ENCODE results near the gene GCN1. TPM values are rescaled to one million over a fixed set of nuclear protein-coding genes. Genes with fewer than 3 reads are reported as not detected.

The GCN1 gene
- total and polyA plus RNA-seq, 2 of the 8 experiments (the other 6 are each of a cell fraction or from before 2014, with no cell fraction given): 61.4 to 133 TPM

GRCh38 chr12:120125029-120125428 is 69.5 kb downstream of the GCN1 start:
- Histone ChIP-seq H4K20me1 (replicated peaks in 1 of 2; ENCODE audit: control insufficient read depth in 1 of 2, insufficient read depth in 2 of 2, low read length in 2 of 2) (peaks cover 0 to 2% of the 10 kb centered on the region in 2 experiments), H2BK15ac (ENCODE audit: low read length) (no peak overlapping the region), H2AK5ac (ENCODE audit: low read depth, low read length) (no peak overlapping the region), H2BK120ac (replicated peaks; ENCODE audit: low read depth, low read length) (no peak overlapping the region), H2BK5ac (ENCODE audit: low read depth, low read length) (no peak overlapping the region), H3K4me1 (replicated peaks in 1 of 4; ENCODE audit: control insufficient read depth in 3 of 4, insufficient read depth in 4 of 4, low read length in 3 of 4) (peaks cover 0 to 2% (median under 1%) of the 10 kb centered on the region in 4 experiments; a peak in 1 of 7 replicates), H3K23me2 (ENCODE audit: low read depth, low read length) (no peaks in the 10 kb centered on the region), H3K9ac (replicated peaks in 1 of 4; ENCODE audit: extremely low read depth in 1 of 4, low read depth in 3 of 4, low read length in 3 of 4) (no peak overlapping the region), H3K9me3 (ENCODE audit: insufficient read depth in 2 of 2, low read depth in 1 of 2, low read length in 1 of 2) (no peaks in the 10 kb centered on the region), H3K27me3 (replicated peaks in 1 of 4; ENCODE audit: control insufficient read depth in 3 of 4, extremely low read depth in 1 of 4, insufficient read depth in 3 of 4, low read length in 3 of 4) (no peaks in the 10 kb centered on the region; a peak in 1 of 7 replicates), H4K91ac (replicated peaks; ENCODE audit: insufficient read length, low read length) (no peak overlapping the region), H3K4ac (replicated peaks; ENCODE audit: insufficient read length, low read depth, low read length) (no peak overlapping the region), H2BK20ac (ENCODE audit: low read length) (no peak overlapping the region), H3K27ac (ENCODE audit: low read depth, low read length) (no peak overlapping the region), H3K56ac (replicated peaks; ENCODE audit: insufficient read length, low read depth, low read length) (no peak overlapping the region), H3K23ac (ENCODE audit: insufficient read length) (no peak overlapping the region), H3K4me3 (ENCODE audit: extremely low read depth in 1 of 4, insufficient read depth in 2 of 4, low read depth in 3 of 4, low read length in 4 of 4) (no peak overlapping the region), H3K36me3 (ENCODE audit: control insufficient read depth in 2 of 4, insufficient read depth in 4 of 4, low read length in 3 of 4) (peaks cover 17 to 36% (median 29%) of the 10 kb centered on the region in 4 experiments), H3K79me1 (ENCODE audit: low read depth, low read length) (no peaks in the 10 kb centered on the region), H3K79me2 (ENCODE audit: control insufficient read depth in 1 of 2, insufficient read depth in 2 of 2, low read length in 2 of 2) (no peaks in the 10 kb centered on the region), H3K4me2 (ENCODE audit: insufficient read depth in 1 of 2, low read depth in 2 of 2, low read length in 2 of 2) (no peak overlapping the region), H4K5ac (ENCODE audit: insufficient read length, low read depth, low read length) (no peak overlapping the region), H2AFZ (ENCODE audit: low read length) (no peak overlapping the region), H2BK12ac (ENCODE audit: low read depth, low read length) (no peak overlapping the region), H3K14ac (ENCODE audit: insufficient read length) (no peak overlapping the region), H4K8ac (ENCODE audit: extremely low read depth, insufficient read depth, low read length) (no peak overlapping the region), H3K18ac (ENCODE audit: extremely low read depth, low read length) (no peak overlapping the region)
- FAIRE-seq: no peak
- ChIA-PET POLR2A (ENCODE audit: partially characterized antibody) (interaction anchor here (0.8 to 16.6 kb wide), 12 partner anchors 9 to 168 kb away, joined by 3 to 266 read pairs (median 7); partner anchors contain the start of genes GCN1, RAB35, RNU4-1 and RNU4-2), CTCF (ENCODE audit: partially characterized antibody) (interaction anchor here (1.2 to 1.5 kb wide), 4 partner anchors 10 to 43 kb away, joined by 3 read pairs; no protein-coding TSS in a partner anchor)
- WGBS, 2 experiments (ENCODE audit: extremely low coverage in 1 of 2, insufficient coverage in 1 of 2, insufficient read length in 1 of 2, insufficient replicate concordance in 2 of 2, low coverage in 1 of 2, low lambda C conversion rate in 2 of 2, missing lambda C conversion rate in 1 of 2): 86% methylated on average over 4 of the region's 4 CpGs; no CpG with 5 or more reads in 1 of the 2 experiments
- DNase-seq (ENCODE audit: low read depth in 1 of 2, low spot score in 2 of 2): no peak
- TF ChIP-seq CEBPB (IDR thresholded peaks at IDR 0.05; ENCODE audit: low read depth, low read length): no peak
- no peak for TF ChIP-seq ATF3 (IDR thresholded peaks at IDR 0.05; ENCODE audit: insufficient read depth, low read depth, low read length)
- TF ChIP-seq EZH2 (IDR thresholded peaks at IDR 0.05; ENCODE audit: low read depth, low read length, severe bottlenecking): no peak
- no peak for TF ChIP-seq YY1 (IDR thresholded peaks at IDR 0.05; ENCODE audit: low read depth, low read length)
- TF ChIP-seq SIRT6 (IDR thresholded peaks at IDR 0.05; ENCODE audit: low read length): no peak
- no peak for TF ChIP-seq TBP (IDR thresholded peaks at IDR 0.05; ENCODE audit: low read depth, low read length)
- no peak for TF ChIP-seq POU5F1 (IDR thresholded peaks at IDR 0.05; ENCODE audit: low read depth, low read length)
- no peak for TF ChIP-seq HDAC2 (IDR thresholded peaks at IDR 0.05; ENCODE audit: borderline replicate concordance in 1 of 2, low read depth in 2 of 2, low read length in 2 of 2)
- TF ChIP-seq MAX (IDR thresholded peaks at IDR 0.05): no peak
- no peak for TF ChIP-seq RNF2 (IDR thresholded peaks at IDR 0.05; ENCODE audit: borderline replicate concordance, low read depth, low read length, missing control alignments, poor library complexity, severe bottlenecking)
- TF ChIP-seq EGR1 (IDR thresholded peaks at IDR 0.05; ENCODE audit: borderline replicate concordance, low read depth, low read length): no peak

All from H1 (cell line).